B cell (primary cell): Measurements from ENCODE around the gene PXMP2.
"Not testable (repeated sequence)": the region's sequence is repeated elsewhere in the genome, so short reads cannot be mapped to it uniquely, and the experiment has no call there.

ENCODE experiments used
- CTCF ChIP-seq: fragments of 200-600 bp; IDR thresholded peaks from one replicate; pipeline ENCODE4 v1.8.0; 2022; ENCODE audit warnings: antibody characterized with exemption, mild to moderate bottlenecking
- EZH2 ChIP-seq: IDR thresholded peaks from 2 replicates; pipeline ENCODE4 v1.6.1; 2012; ENCODE audit warnings: borderline replicate concordance, low read depth, mild to moderate bottlenecking, moderate library complexity, low read length; ENCODE audit not compliant: insufficient read depth, poor library complexity, severe bottlenecking

- TF ChIP-seq CTCF, EZH2: not testable (repeated sequence)
These were observed 7.5 kb downstream of the PXMP2 start for GRCh38 chr12:132694888-132695287.
